ENCODE results near the gene ITGB8. TPM values are rescaled to one million over a fixed set of nuclear protein-coding genes. Genes with fewer than 3 reads are reported as not detected.

ITGB8 gene
- total RNA-seq, 4 donors from 2014 or later: 199 to 606 (median 388) TPM

DNA sequence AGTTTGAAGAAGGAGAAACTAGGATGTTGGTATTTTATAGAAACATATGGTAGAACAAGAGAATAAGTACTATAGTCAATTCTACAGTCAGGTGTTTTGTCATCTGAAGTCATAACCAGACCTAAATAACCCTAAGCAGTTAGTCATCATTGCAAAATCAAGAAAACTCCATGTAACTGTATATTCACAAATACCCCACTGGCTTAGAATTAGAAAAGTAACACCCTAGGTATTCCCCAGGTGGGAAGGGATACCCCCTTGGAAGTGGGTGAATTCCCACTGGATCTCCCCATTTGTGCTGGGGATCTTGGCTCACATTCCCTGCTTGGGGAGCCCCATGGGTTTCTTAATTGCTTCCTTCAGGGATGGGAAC, 45.9 kb upstream of the ITGB8 start:
- Histone ChIP-seq H3K9me3 (no peaks in the 10 kb centered on the region), H3K4me3 (no peak overlapping the region), H3K27ac (no peak overlapping the region), H3K27me3 (no peaks in the 10 kb centered on the region), H3K4me1 (no peaks in the 10 kb centered on the region), H3K36me3 (no peaks in the 10 kb centered on the region)
- no peak for DNase-seq (ENCODE audit: low spot score in 2 of 2)
- no peak for TF ChIP-seq POLR2A (IDR thresholded peaks at IDR 0.05)
- TF ChIP-seq CTCF (IDR thresholded peaks at IDR 0.05): no peak
- no peak for TF ChIP-seq EP300 (IDR thresholded peaks at IDR 0.05)

DNA sequence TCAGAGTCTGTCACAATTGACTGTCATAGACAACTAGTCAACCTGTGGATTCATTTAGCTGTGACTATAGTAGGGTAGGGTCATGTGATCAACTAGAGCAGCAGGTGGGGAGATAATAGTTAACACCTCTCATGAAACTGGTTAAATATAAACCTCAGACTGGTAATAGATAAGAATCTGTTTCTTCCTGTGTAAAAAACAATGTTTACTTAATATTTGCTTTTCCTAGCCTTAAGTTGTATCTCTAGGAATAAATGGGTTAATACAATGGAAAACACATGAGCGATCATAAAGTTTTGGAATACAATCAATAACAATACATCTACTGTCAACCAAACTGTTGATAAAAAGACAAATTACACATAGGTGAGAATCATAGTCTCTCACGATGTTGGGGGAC, 43.4 kb upstream of the ITGB8 start:
- Histone ChIP-seq H3K9me3 (no peaks in the 10 kb centered on the region), H3K4me1 (no peaks in the 10 kb centered on the region), H3K36me3 (no peaks in the 10 kb centered on the region), H3K4me3 (no peak overlapping the region), H3K27me3 (no peaks in the 10 kb centered on the region), H3K27ac (no peak overlapping the region)
- WGBS, 2 donors: 77 to 79% methylated on average over 2 of the region's 2 CpGs
- TF ChIP-seq EP300 (IDR thresholded peaks at IDR 0.05): no peak
- TF ChIP-seq CTCF (IDR thresholded peaks at IDR 0.05): no peak
- no peak for DNase-seq (ENCODE audit: low spot score in 2 of 2)

DNA sequence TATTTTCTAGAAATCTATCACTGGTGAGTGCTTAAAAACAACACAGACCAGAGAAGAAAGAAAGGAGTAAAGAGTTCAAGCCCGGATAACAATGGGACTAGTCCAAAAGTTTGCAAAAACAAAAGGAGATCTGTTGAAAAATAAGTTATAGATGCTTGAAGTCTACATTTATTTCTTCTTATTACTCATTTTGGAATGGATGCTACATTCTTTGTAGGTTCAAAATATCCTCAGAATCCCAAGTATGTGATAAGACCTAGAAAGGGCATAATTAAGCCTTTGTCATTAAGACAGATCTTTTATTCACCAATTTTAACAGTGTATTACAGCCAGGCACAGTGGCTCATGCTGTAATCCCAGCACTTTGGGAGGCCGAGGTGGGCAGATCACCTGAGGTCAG, 42.7 kb upstream of the ITGB8 start:
- WGBS, 2 donors: 33 to 38% methylated on average over 2 of the region's 2 CpGs
- no peak for DNase-seq (ENCODE audit: low spot score in 2 of 2)
- TF ChIP-seq CTCF (IDR thresholded peaks at IDR 0.05) (no peak), EP300 (IDR thresholded peaks at IDR 0.05) (no peak), POLR2A (IDR thresholded peaks at IDR 0.05) (no peak)

DNA sequence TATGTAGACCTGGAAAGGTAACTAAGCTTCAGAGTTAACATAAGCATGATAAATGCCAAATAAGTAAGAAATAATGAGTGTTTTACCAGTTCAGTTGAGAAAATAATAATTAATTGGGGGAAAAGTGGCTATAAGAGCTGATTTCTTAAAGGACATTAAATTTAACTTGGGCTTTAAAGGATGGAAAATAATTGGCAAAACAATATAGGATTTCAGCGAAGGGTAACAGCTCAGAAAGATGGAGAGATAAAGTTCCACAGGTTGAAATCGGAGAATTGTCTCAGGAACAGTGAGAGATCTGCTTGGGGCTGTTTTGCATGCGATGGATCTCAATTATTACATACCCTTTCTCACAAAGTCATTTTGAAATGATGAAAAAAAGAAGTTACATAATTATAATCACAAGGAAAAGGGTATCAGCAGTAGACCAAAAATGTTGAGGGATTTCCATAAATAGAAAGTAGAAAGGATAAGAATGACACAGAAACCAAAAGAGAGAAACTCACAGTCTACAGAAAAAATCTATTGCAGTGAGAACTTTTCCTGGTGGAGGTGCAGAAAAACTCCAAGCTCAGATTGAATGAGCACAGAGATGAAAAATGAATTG, 40.1 kb upstream of the ITGB8 start:
- 78 to 85% methylated on average over 3 of the region's 3 CpGs for WGBS, 2 donors
- no peak overlapping the region for H3K27ac ChIP-seq
- H3K27me3 ChIP-seq: no peaks in the 10 kb centered on the region
- DNase-seq (ENCODE audit: low spot score in 2 of 2): no peak
- no peaks in the 10 kb centered on the region for H3K9me3 ChIP-seq
- no peak overlapping the region for H3K4me3 ChIP-seq
- H3K4me1 ChIP-seq: no peaks in the 10 kb centered on the region
- TF ChIP-seq CTCF (IDR thresholded peaks at IDR 0.05) (no peak), POLR2A (IDR thresholded peaks at IDR 0.05) (no peak), EP300 (IDR thresholded peaks at IDR 0.05) (no peak)
- no peaks in the 10 kb centered on the region for H3K36me3 ChIP-seq

More for the DNA sequence above, 42.7 kb upstream of the ITGB8 start:
- no peaks in the 10 kb centered on the region for H3K36me3 ChIP-seq
- H3K27me3 ChIP-seq: no peaks in the 10 kb centered on the region
- no peak overlapping the region for H3K4me3 ChIP-seq
- H3K27ac ChIP-seq: no peak overlapping the region
- H3K9me3 ChIP-seq: no peaks in the 10 kb centered on the region
- H3K4me1 ChIP-seq: no peaks in the 10 kb centered on the region

DNA sequence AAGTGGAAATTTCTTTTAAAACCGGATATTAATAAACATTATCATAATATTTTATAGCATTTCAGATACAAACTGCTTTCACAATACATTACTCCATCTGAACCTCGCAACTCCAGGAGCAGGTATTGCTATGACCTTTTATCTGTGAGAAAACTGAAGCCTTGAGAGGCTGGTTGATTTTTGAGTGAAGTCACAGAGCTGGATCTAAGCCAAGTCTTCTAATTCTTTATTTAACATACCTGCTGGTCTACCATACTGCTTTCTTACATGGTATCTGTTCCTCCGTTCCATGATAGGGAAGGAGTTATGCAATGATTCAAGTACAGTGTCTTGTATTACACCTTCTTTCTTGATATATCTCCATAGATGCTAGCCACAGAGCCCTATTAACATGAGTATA, 37.4 kb upstream of the ITGB8 start:
- Histone ChIP-seq H3K36me3 (no peaks in the 10 kb centered on the region), H3K27ac (no peak overlapping the region), H3K9me3 (no peaks in the 10 kb centered on the region), H3K27me3 (no peaks in the 10 kb centered on the region), H3K4me3 (no peak overlapping the region), H3K4me1 (no peaks in the 10 kb centered on the region)
- WGBS, 2 donors: 86 to 91% methylated on average over 3 of the region's 3 CpGs
- DNase-seq (ENCODE audit: low spot score in 2 of 2): no peak
- no peak for TF ChIP-seq EP300 (IDR thresholded peaks at IDR 0.05)
- no peak for TF ChIP-seq CTCF (IDR thresholded peaks at IDR 0.05)
- TF ChIP-seq POLR2A (IDR thresholded peaks at IDR 0.05): no peak

Data from tibial nerve (tissue), 4 donors.